Breast epithelium (tissue), 4 donors: ENCODE measurements around the gene RBP2. TPM values are rescaled to one million over a fixed set of nuclear protein-coding genes. Genes with fewer than 3 reads are reported as not detected.
A peak's percentile ranks its signal among the peaks of the same experiment; 100 is the strongest.

ENCODE experiments used
- DNase-seq, 2 donors: peaks; one replicate each; pipeline ENCODE4 v3.0.0-alpha.2; 2019; ENCODE audit warnings: low spot score in 2 of 2
- H3K27ac ChIP-seq, 2 donors: fragments of 200-600 bp; sonication (generic) in 1 of 2; one replicate each; pipeline ENCODE4 v1.5.1; 2016 to 2019; ENCODE audit warnings: mild to moderate bottlenecking in 1 of 2
- H3K27me3 ChIP-seq, 2 donors: fragments of 200-600 bp; sonication (generic) in 1 of 2; one replicate each; pipeline versions ENCODE4 v1.5.1 to v1.6.0; 2017 to 2019; ENCODE audit warnings: control low read depth in 1 of 2, mild to moderate bottlenecking in 1 of 2
- H3K36me3 ChIP-seq: fragments of 200-600 bp; one replicate; pipeline ENCODE4 v1.5.1; 2019
- H3K4me1 ChIP-seq, 2 donors: fragments of 200-600 bp; sonication (generic); one replicate each; pipeline ENCODE4 v1.5.1; 2016 to 2019; ENCODE audit warnings: control low read depth in 1 of 2
- H3K4me3 ChIP-seq, 3 donors: fragments of 200-600 bp; sonication (generic); 1 replicate in 2 of 3; 2 replicates in 1 of 3; pipeline ENCODE4 v1.5.1; 2016 to 2019; ENCODE audit warnings: mild to moderate bottlenecking in 3 of 3, moderate library complexity in 2 of 3
- H3K9me3 ChIP-seq, 2 donors: fragments of 200-600 bp; sonication (generic) in 1 of 2; one replicate each; pipeline ENCODE4 v1.5.1; 2016 to 2019; ENCODE audit warnings: control low read depth in 1 of 2
- POLR2A ChIP-seq: fragments of 450-650 bp; IDR thresholded peaks from one replicate; pipeline ENCODE4 v1.6.1; 2016; ENCODE audit warnings: antibody characterized with exemption, mild to moderate bottlenecking, moderate library complexity
- POLR2AphosphoS5 ChIP-seq, 3 donors: sonication (generic); formaldehyde crosslinking; IDR thresholded peaks; one replicate each; pipeline ENCODE4 v1.6.1; 2017; ENCODE audit warnings: antibody characterized with exemption in 3 of 3
- intact Hi-C: fragments of 100-400 bp; cut with DNase I; formaldehyde crosslinking; loops from one replicate; pipeline ENCODE4 v1.15.1; 2023; ENCODE audit warnings: low total_unique reads
- total RNA-seq, 3 donors: library from RNA; depleted of rRNA; stranded (reverse); fragments of >200 nt; gene quantifications; one replicate each; pipeline ENCODE4 v1.1.0, GENCODE V29; 2016
- TF ChIP-seq, protein P1 (sequence below), 3 donors: fragments of 450-650 bp; IDR thresholded peaks; one replicate each; pipeline ENCODE4 v1.5.1; 2016 to 2017; ENCODE audit warnings: antibody characterized with exemption in 3 of 3, mild to moderate bottlenecking in 3 of 3, moderate library complexity in 3 of 3

The RBP2 gene
- total RNA-seq, 3 donors from 2014 or later, result 1.3 TPM; not detected in 2

DNA sequence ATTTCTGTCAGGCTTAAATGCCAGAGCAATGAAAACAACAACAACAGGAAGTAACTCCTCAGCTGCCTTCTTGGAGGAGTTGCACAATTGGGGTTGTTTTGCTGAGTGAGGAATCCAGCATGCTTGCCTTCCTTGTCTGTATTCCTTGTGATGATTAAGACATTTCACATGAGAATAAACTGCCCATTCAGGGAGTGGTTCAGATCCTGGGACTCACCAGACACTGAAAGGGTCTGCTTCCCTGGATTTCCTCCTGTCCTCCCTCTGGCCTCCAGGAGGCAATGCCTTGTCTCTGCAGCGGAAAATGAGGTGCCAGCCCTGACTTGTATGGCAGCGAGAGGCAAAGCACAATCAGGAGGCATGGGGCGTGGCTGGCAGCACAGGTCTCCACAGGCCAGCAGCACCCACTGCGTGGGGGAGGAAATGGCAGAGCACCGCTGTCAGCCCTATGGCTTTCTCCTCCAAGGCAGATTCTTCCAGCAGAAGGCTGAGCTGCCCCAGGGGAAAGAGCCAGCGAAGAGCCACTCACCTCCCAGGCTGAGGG is 41.5 kb downstream of the RBP2 start:
- TF ChIP-seq POLR2AphosphoS5 (IDR thresholded peaks at IDR 0.05) (peak in 1 of 3 donors; percentile 25), POLR2A (no peak)
- peak overlapping the region in 1 of 2 donors; percentile 48 for H3K27ac ChIP-seq
- H3K4me1 ChIP-seq, result no peaks in the 10 kb centered on the region
- H3K9me3 ChIP-seq, result no peaks in the 10 kb centered on the region
- intact Hi-C loops, result no loop called here
- no peaks in the 10 kb centered on the region for H3K36me3 ChIP-seq
- no peak for DNase-seq
- H3K27me3 ChIP-seq, result no peaks in the 10 kb centered on the region
- H3K4me3 ChIP-seq, result no peak overlapping the region

DNA sequence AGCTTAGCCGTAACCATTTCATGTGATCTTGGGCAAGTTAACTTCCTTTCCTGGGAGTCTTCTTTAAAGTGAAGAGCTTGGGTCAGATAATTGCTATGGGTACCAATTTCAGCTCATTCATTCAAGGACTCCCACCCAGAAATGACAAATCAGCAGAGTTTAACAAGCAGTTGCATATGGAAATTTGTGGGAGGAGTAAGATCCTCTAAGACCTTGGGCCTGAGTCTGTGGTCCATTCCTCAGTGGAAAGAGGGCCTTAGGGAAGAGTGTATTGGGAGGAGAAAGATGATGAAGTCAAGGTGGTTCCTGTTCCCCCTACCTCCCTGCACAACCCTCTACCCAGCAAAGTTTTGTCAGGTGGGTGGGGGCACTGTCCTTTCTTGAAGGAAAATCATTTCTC is 42.1 kb downstream of the RBP2 start:
- intact Hi-C loops, result no loop called here
- no peak overlapping the region for H3K4me3 ChIP-seq
- no peaks in the 10 kb centered on the region for H3K36me3 ChIP-seq
- TF ChIP-seq, protein P1, sequence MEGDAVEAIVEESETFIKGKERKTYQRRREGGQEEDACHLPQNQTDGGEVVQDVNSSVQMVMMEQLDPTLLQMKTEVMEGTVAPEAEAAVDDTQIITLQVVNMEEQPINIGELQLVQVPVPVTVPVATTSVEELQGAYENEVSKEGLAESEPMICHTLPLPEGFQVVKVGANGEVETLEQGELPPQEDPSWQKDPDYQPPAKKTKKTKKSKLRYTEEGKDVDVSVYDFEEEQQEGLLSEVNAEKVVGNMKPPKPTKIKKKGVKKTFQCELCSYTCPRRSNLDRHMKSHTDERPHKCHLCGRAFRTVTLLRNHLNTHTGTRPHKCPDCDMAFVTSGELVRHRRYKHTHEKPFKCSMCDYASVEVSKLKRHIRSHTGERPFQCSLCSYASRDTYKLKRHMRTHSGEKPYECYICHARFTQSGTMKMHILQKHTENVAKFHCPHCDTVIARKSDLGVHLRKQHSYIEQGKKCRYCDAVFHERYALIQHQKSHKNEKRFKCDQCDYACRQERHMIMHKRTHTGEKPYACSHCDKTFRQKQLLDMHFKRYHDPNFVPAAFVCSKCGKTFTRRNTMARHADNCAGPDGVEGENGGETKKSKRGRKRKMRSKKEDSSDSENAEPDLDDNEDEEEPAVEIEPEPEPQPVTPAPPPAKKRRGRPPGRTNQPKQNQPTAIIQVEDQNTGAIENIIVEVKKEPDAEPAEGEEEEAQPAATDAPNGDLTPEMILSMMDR (IDR thresholded peaks at IDR 0.05), result no peak
- TF ChIP-seq POLR2AphosphoS5 (IDR thresholded peaks at IDR 0.05) (no peak), POLR2A (no peak)
- H3K9me3 ChIP-seq, result no peaks in the 10 kb centered on the region
- no peak for DNase-seq
- no peaks in the 10 kb centered on the region for H3K4me1 ChIP-seq
- no peak overlapping the region for H3K27ac ChIP-seq
- H3K27me3 ChIP-seq, result no peaks in the 10 kb centered on the region

DNA sequence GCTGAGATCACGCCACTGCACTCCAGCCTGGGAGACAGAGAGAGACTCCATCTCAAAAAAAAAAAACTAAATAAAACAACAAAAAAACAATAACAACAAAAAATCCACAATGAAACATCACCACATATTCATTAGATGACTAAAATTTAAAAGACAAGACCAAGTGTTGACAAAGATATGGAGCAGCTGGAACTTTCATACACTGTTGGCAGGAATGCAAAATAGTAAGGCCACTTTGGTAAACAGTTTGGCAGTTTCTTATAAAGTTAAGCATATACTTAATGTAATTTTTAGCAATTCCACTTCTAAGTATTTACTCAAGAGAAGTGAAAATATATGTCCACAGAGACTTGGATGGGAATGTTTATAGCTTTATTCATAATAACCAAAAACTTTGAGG is 43.2 kb downstream of the RBP2 start:
- no peaks in the 10 kb centered on the region for H3K27me3 ChIP-seq
- intact Hi-C loops, result no loop called here
- DNase-seq, result no peak
- TF ChIP-seq POLR2A, result no peak
- TF ChIP-seq, protein P1 (IDR thresholded peaks at IDR 0.05), result no peak
- no peak for TF ChIP-seq POLR2AphosphoS5 (IDR thresholded peaks at IDR 0.05)
- H3K27ac ChIP-seq, result no peak overlapping the region
- H3K9me3 ChIP-seq, result no peaks in the 10 kb centered on the region
- H3K36me3 ChIP-seq, result no peaks in the 10 kb centered on the region
- no peak overlapping the region for H3K4me3 ChIP-seq
- H3K4me1 ChIP-seq, result no peaks in the 10 kb centered on the region

DNA sequence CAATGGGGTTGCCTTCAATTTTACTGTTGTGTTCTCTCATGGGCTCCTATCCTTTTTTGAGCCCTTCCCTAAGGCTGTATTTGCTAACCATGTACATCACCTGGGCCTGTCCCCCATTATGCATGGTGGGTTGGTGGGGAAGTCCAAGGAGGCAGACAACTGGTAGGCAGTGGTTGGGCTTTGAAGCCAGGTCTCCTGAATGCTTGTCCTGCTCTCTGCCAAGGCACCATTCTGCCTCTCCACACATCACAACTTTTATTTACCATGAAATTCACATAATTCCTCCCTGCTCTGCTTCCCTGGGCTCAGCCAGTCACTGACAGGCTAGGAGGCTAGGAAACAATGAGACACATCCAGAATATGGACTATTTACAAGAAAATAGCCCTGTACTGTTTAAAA is 45.8 kb downstream of the RBP2 start:
- Histone ChIP-seq H3K4me1 (no peaks in the 10 kb centered on the region), H3K27ac (no peak overlapping the region), H3K4me3 (no peak overlapping the region), H3K36me3 (no peaks in the 10 kb centered on the region), H3K27me3 (no peaks in the 10 kb centered on the region), H3K9me3 (no peaks in the 10 kb centered on the region)
- intact Hi-C loops, result no loop called here
- no peak for DNase-seq
- no peak for TF ChIP-seq POLR2A
- TF ChIP-seq POLR2AphosphoS5 (IDR thresholded peaks at IDR 0.05), result no peak
- TF ChIP-seq, protein P1 (IDR thresholded peaks at IDR 0.05), result no peak

DNA sequence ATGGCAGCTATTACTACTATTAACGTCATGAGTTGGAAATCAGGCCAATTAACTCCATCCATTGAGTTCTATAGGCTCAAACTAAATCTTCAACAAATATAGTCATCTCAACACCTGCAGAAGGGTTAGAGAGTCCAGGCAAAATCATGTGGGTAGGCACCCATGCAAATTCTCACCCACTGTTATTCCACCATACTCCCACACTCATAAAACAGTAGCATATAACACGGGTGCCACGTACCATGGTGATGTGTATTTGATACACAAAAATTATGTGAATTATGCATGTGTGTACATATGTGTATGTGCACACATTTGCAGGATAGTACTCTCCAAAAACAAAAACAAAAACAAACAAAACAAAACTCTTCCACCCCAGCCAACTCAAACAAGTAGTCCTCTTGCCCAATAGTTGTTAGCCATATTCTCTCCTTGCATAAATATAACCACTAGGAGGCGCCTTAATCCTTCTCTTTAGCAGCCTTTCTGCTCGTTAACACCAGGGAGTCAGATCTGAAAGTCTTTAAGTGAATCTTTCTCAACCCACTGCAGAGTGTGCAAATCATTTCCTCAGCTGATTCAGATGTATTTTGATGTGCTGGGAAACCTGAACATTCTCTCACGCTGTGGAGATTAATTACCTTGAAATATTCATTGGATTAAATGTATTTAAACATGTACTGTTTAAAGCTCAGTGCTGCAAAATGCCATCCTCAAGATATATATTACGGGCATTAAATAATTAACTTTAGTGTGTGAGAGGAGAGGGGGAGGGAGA is 48.8 kb downstream of the RBP2 start:
- Histone ChIP-seq H3K4me1 (no peaks in the 10 kb centered on the region), H3K9me3 (no peaks in the 10 kb centered on the region), H3K36me3 (no peaks in the 10 kb centered on the region), H3K27me3 (no peaks in the 10 kb centered on the region), H3K27ac (no peak overlapping the region), H3K4me3 (no peak overlapping the region)
- intact Hi-C loops, result no loop called here
- no peak for DNase-seq
- no peak for TF ChIP-seq POLR2AphosphoS5 (IDR thresholded peaks at IDR 0.05)
- TF ChIP-seq, protein P1 (IDR thresholded peaks at IDR 0.05), result peak; percentile 81 to 86 (median 84)
